AML-193 (cell line): ENCODE results near the gene MLXIP.
"Not testable (repeated sequence)": the region's sequence is repeated elsewhere in the genome, so short reads cannot be mapped to it uniquely, and the experiment has no call there.

Experiments used
- DNase-seq, 2 experiments: peaks; one replicate each; lab custom pipeline; 2025; lab: John Stamatoyannopoulos, UW

MLXIP gene

DNA sequence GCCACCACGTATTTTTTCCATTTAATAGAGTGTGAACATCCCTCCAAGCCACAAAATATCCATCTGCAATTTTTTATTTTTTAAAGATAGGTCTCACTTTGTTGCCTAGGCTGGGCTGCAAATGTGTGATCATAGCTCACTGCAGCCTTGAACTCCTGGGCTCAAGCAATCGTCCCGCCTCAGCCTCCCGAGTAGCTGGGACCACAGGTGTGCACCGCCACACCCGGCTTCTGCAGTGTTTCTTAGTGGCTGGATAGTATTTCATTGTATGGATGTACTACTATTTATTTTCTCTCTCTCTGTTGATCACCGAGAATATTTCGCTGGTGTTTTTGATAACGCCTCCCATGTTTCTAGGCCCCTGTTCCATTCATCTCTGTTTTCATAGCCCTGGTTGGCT is 17.5 kb downstream of the MLXIP start:
- no peak for DNase-seq

DNA sequence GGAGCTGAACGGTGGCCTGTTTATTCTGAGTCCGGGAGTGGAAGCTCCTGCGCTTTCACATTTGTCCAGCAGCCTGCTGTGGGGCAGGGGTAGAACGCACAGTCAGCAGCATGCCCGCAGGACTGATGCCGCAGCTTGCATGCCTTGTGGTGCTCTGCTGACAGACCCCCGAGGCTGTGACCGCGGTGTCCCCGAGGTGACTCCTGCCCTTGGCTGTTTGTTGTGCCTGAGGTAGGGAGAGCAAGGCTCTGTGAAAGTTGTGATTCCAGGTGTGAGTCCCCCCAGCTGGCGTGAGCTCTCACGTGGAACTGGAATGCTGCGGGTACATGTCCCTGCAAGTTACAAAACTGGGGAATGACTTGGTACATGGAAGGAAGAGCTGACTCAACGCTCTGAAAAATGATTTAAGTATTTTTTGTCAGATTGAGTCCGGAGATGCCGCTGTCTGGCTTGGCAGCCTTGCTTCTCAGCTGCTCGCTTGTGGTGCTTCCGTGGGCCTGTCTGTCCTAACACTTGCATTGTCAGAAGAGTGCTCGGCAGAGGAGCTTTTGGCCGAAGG is 18.1 kb downstream of the MLXIP start:
- DNase-seq = no peak

DNA sequence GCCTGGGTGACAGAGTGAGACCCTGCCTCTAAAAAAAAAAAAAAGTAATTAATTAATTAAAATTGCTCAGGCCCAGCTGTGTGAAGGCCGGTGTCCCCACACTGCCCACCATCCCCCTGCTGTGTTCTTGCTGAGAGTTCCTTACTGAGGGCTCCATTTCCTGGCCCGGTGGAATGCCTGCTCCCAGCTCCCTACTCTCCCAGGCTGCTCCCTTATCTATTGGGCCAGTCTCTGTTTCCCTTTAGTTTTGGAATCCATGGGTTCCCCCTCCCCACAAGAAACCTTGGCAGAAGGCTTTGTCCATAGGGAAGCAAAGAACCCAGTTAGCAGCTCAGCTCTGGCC is 19.0 kb downstream of the MLXIP start:
- no peak for DNase-seq

DNA sequence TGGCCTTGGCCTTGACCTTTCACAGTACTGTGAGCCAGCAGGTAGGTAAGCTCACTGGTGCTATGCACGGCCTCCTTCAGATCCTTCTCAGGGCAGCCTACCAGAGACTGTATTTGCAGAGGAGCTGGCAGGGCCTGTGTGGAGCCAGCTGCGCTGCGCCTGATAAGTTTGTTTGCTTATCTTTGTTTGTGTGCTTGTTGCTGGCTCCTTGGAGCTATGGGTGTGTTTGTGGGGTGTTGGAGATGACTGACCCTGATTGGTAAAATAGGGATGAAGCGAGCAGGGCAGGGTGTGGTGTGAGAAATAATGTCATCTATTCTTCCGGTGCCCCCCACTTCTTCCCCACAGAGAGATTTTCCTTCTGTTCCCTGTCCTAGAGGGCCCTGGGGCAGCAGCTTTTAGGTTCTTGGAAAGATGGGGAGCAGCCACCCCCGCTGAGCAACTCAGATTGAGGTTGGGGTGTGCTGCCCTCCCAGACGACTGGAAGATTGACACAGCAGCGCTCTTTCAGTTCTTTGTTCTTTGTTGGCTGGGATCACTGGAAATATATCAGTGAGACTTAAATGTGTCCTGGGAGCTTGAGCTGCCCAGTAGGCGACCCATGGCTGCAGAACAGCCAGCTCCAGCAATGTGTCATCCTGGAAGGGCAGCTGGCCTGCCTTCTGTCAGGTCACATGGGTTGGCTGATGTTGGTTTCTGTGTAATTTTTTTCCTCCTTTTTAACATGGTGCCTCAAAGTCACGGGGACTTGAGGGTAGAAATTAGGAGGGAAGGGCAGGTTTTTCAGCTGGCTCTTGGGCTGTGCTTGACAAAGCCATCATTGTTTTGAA is 19.6 kb downstream of the MLXIP start:
- DNase-seq = no peak

DNA sequence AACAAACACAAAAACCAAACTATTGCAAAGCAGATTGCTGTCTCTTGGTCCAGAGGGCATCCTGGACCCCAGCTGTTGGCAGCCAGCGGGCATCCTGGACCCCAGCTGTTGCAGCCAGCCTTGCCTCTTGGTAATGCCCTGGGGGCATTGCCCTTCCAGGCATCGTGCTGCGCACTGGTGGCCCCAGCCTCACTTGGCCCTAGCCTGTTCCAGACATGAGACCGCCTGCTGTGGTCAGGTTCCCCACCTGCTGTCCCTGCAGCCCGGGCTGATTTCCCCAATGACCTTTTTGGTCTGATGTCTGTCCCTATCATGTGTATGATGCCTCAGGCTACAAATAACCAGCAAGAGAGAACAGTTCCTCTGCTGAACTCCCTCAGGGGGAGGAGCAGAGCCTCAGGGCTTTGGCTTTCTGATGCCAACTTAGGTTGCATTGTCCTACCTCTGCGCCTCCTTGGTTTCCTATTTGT is 20.8 kb downstream of the MLXIP start:
- no peak for DNase-seq

DNA sequence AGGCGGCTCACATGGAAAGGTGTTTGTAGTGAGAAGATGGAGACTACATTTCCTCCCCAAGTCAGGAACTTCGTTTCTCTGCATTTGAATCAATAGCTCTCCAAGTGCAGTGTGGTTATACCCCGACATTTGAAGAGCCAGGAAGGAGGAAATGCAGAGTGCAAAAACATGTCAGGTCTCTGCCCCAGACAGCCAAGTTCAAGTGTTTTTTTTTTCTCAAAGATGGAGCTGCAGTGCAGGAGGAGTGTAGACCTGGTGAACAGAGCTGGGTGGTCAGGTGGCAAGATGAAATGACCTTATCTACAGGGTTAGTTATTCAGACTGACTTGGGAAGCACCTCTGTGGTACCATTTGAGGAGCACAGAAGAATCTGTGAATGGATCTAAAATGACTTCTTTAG is 21.3 kb downstream of the MLXIP start:
- no peak for DNase-seq

DNA sequence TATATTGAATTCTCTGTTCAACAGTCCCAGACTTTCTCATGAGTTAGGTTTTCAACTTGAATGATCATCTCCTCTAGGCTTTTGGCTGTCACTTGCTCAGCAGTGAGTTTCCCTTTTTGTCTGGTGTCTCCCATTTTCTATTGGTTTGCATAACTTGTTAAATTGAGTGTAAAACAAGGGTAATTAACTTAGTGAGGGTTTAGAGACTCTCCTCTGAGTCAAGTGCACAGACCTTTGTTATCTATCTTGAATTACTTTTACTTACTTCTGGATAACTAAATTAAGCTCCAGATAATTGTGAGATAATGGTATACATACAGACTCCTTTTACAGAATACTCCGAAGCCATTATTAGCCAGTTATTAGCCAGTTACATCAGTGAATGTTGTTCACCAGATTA is 22.0 kb downstream of the MLXIP start:
- no peak for DNase-seq

DNA sequence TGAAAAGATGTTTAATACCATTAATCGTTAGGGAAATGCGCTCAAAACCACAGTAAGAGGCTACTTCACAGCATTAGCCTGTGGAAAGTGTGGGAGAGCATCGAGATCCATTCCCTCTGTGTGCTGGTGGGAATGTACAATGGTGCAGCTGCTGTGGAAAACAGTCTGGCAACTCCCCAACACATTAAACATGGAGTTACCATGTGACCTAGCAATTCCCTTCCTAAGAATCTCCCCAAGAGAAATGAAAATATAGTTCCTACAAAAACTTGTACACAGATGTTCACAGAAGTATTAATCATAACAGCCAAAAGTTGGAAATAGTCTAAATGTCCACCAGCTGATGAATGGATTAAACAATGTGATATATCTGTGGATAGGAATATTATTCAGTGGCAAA is 23.8 kb downstream of the MLXIP start:
- no peak for DNase-seq

DNA sequence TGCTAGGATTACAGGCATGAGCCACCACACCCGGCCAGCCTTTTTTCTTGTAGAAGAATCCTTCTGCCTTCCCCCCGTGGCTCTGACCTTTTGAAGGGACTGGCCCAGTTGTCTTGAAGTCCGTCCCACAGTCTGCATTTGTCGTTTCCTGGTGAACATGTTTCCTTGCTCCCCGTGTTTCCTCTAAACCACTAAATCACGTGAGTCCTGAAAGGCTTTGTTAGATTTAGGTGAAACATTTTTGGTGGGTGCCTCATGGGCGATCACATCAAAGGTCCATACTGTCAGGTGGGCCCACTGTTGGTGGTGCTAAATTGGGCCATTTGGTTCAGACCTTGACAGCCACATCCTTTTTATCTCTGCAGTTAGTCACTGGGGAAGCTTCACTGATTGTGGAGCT is 26.3 kb downstream of the MLXIP start:
- DNase-seq = no peak

DNA sequence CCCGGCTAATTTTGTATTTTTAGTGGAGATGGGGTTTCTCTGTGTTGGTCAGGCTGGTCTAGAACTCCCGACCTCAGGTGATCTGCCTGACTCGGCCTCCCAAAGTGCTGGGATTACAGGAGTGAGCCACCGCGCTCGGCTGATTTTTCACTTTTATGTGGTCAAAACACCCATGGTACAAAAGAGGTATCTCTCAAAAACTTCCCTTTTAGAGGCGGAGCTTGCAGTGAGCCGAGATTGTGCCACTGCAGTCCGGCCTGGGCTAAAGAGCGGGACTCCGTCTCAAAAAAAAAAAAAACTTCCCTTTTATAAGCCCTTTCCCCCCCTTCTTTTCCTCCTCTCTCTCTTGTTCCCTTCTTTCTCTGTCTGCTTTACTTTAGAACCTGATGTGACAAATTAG is 26.9 kb downstream of the MLXIP start:
- not testable (repeated sequence) for DNase-seq

DNA sequence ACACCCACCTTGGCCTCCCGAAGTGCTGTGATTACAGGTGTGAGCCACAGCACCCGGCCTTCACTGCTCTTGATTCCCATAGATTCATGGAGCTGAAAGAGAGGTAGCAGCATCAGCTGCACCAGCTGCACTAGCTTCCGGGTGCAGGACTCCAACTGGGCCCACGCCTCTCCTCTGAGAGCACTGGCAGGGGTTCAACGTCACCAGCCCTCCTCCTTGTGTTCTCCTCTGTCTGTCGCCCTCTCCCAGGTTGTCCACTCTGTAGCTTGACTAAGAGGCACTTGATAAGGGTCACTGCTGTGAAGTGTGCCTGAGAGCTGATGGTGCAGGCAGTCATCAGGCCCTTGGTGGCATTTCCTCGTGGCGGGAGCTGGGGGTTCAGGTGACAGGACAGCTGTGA is 28.3 kb downstream of the MLXIP start:
- DNase-seq = no peak

DNA sequence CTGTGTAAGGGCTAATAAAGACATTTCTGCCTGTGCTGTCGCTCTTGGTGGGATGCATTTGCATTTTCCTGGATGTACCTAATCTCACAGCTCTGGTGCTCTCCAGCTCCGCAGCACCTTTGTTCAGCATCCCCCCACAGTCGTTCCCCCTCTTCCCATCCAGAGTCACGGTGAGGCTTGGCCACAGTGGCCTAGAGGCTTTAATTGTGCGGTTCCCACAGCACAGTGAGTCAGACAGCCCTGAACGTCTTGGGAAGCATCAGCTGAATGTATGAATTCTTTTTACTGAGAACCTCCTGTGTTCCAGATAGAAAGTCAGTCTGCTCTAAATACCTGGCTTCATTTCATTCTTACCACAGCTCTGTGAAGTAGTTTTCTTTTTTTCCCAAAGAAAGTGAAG is 28.7 kb downstream of the MLXIP start:
- DNase-seq = no peak

DNA sequence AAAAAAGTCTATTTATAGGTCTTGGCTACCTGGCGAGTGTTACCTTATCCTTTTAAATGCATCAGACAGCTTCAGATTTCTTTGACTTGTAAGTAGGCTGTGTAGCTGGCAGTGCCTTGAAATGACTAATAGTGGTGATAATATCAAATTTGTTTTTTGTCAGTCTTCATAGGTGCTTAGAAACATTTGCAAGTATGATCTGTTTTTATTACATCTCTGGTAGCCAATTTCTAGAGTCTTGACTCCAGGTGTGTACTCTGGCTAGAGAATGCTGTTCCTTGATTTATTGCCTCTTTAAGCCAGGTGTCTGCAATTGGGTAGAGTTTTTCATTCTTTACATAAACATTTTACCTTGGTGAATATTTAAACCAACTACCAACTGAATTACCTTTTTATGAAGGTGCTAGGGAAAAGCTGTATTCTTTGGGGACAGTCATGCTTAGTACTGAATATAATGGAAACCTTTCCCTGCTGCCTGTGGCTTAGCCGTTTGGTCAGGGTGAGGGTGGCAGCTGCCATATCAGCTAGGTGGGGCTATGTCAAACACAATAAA is 32.6 kb downstream of the MLXIP start:
- DNase-seq = no peak

DNA sequence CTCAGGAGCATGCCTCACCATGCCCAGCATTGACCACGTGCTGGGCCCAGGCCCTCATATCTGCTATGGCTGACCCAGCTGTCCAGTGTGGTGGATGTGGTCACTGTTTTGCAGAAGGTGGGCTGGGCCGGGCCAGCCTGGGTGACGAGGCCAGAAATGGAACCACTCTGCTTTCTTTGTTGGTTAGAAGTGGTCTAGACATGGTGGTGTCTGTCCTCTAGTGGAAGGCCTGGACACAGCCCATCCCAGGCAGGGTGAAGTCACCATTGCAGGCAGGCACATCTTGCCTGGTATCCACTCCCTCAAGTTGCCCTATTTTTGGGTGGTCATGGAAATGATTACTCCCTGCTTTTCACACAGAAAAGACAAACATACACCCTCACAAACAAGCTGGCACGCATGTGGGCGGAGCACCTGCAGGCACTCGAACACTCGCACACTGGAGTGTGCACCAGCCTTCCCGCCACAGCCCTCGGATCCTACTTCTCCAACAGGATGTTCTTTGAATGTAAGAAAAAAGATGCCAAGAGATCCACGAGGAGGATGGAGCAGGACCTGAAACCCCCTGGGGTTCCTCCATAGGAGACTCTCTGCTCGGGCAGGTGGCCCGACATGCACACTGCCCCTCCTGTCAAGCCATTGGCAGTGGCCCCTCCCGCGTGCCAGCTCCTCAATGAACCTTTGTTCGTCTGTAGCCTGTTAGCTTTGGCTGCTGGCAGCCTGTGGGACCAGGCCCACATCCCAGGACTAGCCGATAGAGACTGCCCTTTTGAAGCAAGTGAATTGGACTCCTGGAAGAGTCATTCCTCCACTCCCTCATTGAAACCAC is 38.4 kb downstream of the MLXIP start:
- DNase-seq = no peak

DNA sequence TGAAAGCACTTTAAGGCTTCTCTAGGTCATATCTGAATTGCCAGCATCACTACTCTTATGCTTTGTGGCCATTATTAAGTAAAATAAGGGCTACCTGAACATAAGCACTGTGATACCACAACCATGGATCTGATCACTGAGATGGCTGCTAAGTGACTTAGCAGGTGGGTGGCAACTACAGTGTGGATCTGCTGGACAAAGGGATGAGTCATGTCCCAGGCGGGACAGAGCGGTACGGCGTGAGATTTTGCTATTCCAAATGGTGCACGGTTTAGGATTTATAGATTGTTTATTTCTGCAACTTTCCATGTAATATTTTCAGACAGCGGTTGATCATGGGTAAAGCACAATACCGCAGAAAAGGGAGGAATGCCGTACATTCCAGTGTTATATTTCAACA is 39.4 kb downstream of the MLXIP start:
- DNase-seq = no peak

DNA sequence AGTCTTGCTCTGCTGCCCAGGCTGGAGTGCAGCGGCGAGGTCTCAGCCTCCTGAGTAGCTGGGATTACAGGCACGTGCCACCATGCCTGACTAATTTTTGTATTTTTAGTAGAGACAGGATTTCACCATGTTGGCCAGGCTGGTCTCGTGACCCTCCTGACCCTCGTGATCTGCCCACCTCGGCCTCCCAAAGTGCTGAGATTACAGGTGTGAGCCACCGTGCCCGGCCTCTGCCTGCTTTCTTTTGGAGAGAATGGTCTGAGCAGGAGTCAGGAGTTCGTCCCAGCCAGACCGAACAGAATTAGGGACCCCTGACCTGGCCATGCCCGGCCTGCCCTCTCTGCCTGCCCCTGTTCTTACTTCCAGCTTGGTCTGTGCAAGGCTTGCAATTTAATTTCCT is 42.8 kb downstream of the MLXIP start:
- not testable (repeated sequence) for DNase-seq

DNA sequence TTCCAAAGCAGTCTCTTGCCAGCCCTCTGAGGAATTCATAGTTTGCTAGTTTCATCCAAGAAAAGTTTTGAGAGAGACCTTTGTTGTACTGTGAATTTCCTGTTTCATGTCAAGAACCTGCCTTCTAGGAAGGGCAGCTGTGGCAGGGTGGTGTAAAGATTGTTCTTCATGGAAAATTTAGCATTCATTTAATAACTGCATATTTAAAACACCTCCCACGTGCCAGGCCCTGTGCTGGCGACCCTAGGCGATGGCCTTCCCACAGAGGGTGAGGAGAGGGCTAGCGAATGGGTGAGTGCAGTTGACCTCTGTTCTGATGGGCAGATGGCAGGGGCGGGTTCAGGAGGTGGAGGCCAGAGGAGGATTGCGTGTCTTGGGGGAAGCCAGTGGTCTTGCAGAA is 43.2 kb downstream of the MLXIP start:
- DNase-seq = no peak

DNA sequence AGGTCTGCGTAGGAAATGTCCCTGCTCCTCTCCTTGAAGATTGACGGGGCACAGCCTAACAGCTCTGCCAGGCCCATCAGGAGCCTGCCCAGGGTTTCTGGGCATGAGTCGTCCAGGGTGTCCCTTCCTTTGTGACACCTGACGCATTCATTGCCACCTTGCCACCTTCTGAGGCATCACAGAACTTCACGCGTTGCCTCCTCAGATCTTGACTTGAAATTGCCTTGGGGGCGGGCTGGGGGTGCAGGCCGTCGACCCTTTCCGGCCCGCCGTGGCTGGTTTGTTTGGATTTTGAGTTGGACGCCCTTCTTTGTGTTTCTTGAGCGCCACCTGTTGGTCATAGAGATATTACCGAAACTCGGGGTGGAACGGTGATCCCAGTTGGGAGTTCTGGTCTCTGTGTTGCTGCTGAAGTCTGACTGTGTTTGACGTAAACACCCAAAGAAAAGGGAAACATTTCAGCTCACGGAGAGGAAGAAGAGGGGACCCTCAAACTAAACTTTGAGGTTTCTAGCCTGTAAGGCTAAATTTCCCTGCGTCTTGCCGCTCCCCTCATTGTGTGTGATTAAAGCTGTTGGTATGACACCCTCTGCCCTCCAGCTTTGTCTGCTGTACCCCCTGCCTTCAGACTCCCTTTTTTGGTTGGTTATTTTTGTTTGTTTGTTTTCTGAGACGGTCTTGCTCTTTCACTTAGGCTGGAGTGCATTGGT is 44.6 kb downstream of the MLXIP start:
- peak in 1 of 2 experiments; percentile 36 for DNase-seq

DNA sequence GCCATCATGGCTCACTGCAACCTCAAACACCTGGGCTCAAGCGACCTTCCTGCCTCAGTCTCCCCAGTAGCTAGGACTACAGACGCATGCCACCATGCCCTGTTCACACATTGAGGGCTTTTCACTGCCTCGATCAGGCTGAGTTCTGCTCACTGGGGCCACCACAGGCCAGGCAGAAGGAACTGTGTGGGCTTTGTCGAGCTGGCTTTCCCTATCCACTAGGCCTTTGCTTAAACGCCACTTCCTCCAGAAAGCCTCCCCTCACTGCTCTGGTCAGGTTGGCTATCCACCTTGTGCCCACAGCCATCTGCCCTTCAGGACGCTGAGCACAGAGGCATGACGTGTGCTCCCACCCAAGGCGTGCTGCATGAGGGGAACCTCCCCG is 45.2 kb downstream of the MLXIP start:
- no peak for DNase-seq

DNA sequence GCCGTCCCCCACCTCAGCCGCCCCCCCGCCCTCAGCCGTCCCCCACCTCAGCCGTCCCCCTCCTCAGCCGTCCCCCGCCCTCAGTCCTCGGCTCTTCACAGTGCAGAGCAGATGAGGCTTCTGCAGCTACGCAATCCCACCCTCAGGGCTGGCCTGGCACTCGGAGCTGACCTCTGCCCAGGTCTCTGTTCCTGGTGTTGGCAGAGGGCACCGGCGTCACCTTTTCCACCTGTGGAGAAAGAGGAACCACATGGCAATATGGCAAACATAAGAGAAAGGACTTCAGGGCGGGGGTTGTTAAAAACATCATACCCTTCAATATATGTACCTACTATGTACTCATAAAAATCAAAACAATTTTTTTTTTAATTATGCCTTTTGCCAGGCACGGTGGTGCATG is 45.8 kb downstream of the MLXIP start:
- DNase-seq = no peak

DNA sequence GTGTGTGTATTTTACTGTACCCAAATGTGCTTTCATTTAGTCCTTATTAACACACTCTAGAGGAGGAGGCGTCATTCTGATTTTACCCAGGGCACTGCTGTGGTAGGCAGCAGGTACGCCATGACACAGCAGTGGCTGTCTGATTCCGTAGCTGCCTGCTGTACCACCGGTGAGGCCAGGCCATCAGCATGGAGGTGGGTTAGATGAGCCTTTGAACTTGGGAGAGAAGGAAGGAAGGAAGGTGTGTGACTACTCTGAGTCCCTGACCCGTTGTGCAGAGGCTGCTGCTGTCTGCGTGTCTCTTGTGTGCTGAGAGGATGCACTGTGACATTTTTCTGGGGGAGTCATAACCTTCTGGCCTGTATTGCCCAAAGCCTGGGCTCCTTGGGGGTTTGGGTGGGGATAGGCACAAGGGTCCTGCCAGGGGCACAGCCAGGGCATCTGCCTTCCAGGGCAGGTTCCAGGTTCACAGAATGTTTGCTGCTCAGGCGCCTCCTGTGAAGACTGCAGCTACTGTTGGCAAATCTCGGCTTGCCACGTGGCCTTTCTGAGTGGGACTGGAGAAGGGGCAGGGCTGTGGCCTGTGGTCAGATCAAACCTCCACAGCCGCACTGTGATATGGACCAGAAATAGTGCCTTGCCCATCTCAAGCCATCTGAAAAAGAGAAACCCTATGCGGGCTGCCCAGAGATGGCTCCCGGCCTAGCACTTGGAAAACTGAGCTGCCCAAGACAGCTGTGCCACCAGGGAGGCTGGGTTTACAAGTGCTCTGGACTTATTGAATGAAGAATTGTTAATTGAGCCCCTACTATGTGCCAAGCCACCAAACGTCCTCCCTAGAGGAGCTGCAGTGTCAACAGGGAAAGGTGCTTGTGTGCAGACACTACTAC is 47.1 kb downstream of the MLXIP start:
- no peak for DNase-seq
